Activated naive CD8-positive, alpha-beta T cell treated with anti-CD3 and anti-CD28 coated beads for 36 hours (primary cell): ENCODE measurements around the gene HCN3. TPM values are rescaled to one million over a fixed set of nuclear protein-coding genes. Genes with fewer than 3 reads are reported as not detected.
"Not testable (repeated sequence)": the region's sequence is repeated elsewhere in the genome, so short reads cannot be mapped to it uniquely, and the experiment has no call there.

Experiments used
- DNase-seq: peaks from one replicate; pipeline ENCODE4 v3.0.0; 2021
- H3K27ac Mint-ChIP-seq: one replicate; pipeline ENCODE4 v1.8.0; 2022; ENCODE audit warnings: mild to moderate bottlenecking, moderate library complexity, mixed read lengths
- H3K27me3 Mint-ChIP-seq: one replicate; pipeline ENCODE4 v1.8.0; 2022; ENCODE audit warnings: mild to moderate bottlenecking, mixed read lengths
- H3K36me3 Mint-ChIP-seq: one replicate; pipeline ENCODE4 v1.8.0; 2021; ENCODE audit warnings: mild to moderate bottlenecking, mixed read lengths
- H3K4me1 Mint-ChIP-seq: one replicate; pipeline ENCODE4 v1.8.0; 2021; ENCODE audit warnings: mixed read lengths
- H3K4me3 Mint-ChIP-seq: one replicate; pipeline ENCODE4 v1.8.0; 2022; ENCODE audit warnings: mild to moderate bottlenecking, moderate library complexity, mixed read lengths
- H3K9me3 Mint-ChIP-seq: one replicate; pipeline ENCODE4 v1.8.0; 2022; ENCODE audit warnings: mixed read lengths
- total RNA-seq, 2 experiments: library from RNA; stranded (reverse); gene quantifications; one replicate each; pipeline ENCODE4 v1.2.3, GENCODE V29; 2021

The HCN3 gene
- total RNA-seq, 2 experiments from 2014 or later = 1.5 to 1.6 TPM

DNA sequence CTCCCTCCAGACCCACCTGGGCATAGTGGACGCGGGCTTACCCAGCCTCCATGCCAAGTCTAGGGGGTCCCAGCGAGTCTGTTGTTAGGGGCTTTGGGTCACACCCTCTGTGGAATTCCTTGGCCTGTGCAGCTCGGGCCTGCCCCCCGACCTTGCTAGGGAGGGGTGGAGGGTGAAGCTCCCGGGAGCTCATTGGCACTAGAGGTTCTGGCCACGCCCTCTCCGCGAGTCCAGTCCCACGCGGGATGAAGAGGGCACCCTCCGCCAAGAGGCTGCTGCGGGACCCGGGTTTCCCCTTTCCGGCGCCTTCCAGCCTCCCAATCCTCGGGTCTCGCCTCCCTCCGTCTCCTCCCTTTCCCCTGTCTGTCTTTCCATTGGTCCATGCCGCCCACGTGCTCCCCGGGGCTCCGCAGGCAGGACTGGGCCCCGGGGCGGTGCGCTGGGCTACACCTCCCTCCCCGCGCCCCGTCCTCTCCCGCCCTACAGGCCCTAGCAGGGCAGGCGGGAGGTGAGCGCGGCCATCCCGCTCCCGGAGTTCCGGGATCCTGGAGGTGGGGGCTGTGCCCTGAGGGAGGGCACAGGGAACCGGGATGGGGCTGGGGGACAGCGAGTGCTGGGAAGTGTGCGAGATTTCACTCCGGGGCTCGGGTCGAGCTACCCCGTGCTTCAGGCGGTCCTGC is 46.9 kb downstream of the HCN3 start:
- peaks cover 27% of the 10 kb centered on the region for H3K4me1 Mint-ChIP-seq
- no peaks in the 10 kb centered on the region for H3K9me3 Mint-ChIP-seq
- no peaks in the 10 kb centered on the region for H3K27me3 Mint-ChIP-seq
- peak overlapping the region; percentile 74 for H3K27ac Mint-ChIP-seq
- peak overlapping the region; percentile 83 for H3K4me3 Mint-ChIP-seq
- H3K36me3 Mint-ChIP-seq = peaks cover 20% of the 10 kb centered on the region
- DNase-seq = peak; percentile 94

DNA sequence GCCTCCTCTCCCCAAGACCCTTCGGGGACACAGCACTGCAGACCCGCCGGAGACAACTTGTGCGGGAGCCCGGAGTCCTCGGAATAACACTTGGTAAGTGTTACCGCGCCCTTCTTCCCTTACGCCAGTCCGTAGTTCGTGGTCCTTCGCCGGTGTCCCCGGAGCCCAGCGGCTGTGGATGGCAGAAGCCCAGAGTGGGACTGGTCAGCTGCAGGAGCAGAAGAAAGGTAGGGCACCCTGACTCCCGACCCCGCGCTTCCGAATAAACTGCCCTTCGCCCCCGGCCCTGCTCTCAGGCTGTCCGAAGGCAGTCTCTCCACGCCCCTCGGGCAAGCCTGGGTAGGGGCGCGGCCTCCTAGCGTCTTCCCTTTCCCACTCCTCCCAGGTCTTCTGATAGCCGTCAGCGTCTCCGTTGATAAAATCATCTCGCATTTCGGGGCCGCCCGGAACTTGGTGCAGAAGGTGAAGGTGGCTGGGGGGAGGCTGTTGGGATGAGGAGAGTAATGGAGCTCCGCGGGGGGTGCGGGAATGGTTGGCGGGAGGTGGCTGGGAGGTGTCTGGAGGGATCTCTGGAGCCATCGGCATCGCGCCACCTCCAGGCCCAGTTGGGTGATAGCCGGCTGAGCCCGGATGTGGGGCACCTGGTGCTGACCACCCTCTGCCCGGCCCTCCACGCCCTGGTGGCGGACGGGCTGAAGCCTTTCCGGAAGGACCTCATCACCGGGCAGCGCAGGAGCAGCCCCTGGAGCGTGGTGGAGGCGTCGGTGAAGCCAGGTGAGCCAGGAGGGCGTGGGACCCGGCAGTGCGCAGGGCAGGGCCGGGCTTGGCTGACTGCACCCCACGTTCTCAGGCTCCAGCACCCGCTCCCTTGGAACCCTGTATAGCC is 47.7 kb downstream of the HCN3 start:
- H3K27ac Mint-ChIP-seq = no peak overlapping the region

DNA sequence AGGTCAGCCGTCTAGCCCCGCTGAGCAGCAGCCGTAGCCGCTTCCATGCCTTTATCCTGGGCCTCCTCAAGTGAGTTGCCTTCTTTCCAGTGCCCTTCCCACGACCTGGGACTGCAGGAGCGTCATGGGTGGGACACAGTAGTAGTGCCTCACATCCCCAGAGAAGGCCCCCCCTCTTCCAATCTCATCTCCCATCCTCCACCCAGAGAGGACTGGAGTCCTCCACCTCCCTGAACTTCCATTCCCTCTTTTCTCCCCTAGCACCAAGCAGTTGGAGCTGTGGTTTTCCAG is 48.3 kb downstream of the HCN3 start:
- no peaks in the 10 kb centered on the region for H3K27me3 Mint-ChIP-seq
- H3K36me3 Mint-ChIP-seq = peaks cover 9% of the 10 kb centered on the region
- no peaks in the 10 kb centered on the region for H3K9me3 Mint-ChIP-seq
- no peak overlapping the region for H3K27ac Mint-ChIP-seq
- no peak for DNase-seq
- H3K4me1 Mint-ChIP-seq = peaks cover 20% of the 10 kb centered on the region
- peak overlapping the region; percentile 57 for H3K4me3 Mint-ChIP-seq

More for the DNA sequence above, 47.7 kb downstream of the HCN3 start:
- no peaks in the 10 kb centered on the region for H3K9me3 Mint-ChIP-seq
- H3K4me3 Mint-ChIP-seq = peak overlapping the region; percentile 83
- H3K36me3 Mint-ChIP-seq = peaks cover 15% of the 10 kb centered on the region
- peak; percentile 35 for DNase-seq
- H3K4me1 Mint-ChIP-seq = peaks cover 26% of the 10 kb centered on the region
- no peaks in the 10 kb centered on the region for H3K27me3 Mint-ChIP-seq

DNA sequence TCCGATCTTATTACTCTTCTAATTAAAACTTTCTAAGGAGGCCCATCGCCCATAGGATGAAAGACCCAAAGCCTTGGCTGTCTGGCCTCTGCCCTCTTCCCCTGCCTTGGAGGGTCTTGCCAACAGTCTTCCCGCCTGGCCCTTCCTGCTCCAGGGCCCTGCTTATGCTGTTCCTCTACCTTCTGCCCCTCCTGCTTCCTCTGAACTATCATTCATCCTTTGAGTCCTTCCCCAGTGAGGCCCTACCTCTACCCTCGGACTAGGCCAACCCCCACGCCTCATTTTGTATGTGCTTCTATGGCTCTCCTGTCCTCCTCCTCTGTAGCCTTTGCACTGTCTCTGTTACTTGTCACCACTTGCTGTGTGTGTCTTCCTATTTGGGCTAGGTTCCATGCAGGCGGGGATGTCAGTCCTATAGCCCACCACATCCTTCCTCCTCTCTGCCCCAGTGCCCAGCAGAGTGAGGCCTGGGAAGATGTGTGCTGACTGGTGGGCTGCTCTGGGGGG is 48.8 kb downstream of the HCN3 start:
- no peaks in the 10 kb centered on the region for H3K9me3 Mint-ChIP-seq
- H3K27ac Mint-ChIP-seq = no peak overlapping the region
- no peak for DNase-seq

DNA sequence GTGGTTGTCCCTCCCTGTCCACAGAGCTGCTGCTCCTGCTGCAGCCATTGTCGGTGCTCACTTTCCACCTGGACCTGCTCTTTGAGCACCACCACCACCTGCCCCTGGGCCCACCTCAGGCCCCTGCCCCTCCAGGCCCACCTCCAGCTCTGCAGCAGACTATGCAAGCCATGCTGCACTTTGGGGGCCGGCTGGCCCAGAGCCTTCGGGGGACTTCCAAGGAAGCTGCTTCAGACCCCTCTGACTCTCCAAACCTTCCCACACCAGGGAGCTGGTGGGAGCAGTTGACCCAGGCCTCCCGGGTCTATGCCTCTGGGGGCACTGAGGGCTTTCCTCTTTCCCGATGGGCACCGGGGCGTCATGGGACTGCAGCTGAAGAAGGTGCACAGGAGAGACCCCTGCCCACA is 49.4 kb downstream of the HCN3 start:
- H3K36me3 Mint-ChIP-seq = peaks cover 17% of the 10 kb centered on the region
- peaks cover 13% of the 10 kb centered on the region for H3K4me1 Mint-ChIP-seq
- H3K4me3 Mint-ChIP-seq = no peak overlapping the region
- H3K9me3 Mint-ChIP-seq = no peaks in the 10 kb centered on the region
- H3K27me3 Mint-ChIP-seq = no peaks in the 10 kb centered on the region
- no peak for DNase-seq
- H3K27ac Mint-ChIP-seq = no peak overlapping the region

More for the DNA sequence above, 48.8 kb downstream of the HCN3 start:
- Mint-ChIP-seq H3K4me3 (peak overlapping the region; percentile 55), H3K36me3 (peaks cover 13% of the 10 kb centered on the region), H3K4me1 (peaks cover 17% of the 10 kb centered on the region), H3K27me3 (no peaks in the 10 kb centered on the region)

DNA sequence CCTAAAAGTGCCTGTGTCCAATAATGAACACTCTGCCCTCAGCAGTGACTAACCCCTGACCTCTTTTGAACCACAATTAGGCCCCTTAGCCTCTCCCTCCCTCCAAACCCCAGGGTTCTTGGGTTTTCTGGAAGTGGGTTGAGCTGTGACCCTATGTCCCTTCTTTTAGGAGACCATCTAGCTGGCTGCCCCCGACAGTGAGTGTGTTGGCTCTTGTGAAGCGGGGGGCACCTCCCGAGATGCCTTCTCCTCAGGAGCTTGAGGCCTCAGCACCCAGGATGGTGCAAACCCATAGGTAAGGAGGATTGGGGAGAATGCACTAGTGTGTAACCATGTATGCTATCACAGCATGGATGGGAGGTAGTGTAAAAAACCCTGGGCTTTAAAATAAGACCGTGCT is 50.7 kb downstream of the HCN3 start:
- no peak for DNase-seq
- Mint-ChIP-seq H3K9me3 (no peaks in the 10 kb centered on the region), H3K27me3 (no peaks in the 10 kb centered on the region), H3K4me1 (peaks cover 9% of the 10 kb centered on the region), H3K4me3 (no peak overlapping the region), H3K36me3 (peaks cover 17% of the 10 kb centered on the region), H3K27ac (peak overlapping the region; percentile 29)

DNA sequence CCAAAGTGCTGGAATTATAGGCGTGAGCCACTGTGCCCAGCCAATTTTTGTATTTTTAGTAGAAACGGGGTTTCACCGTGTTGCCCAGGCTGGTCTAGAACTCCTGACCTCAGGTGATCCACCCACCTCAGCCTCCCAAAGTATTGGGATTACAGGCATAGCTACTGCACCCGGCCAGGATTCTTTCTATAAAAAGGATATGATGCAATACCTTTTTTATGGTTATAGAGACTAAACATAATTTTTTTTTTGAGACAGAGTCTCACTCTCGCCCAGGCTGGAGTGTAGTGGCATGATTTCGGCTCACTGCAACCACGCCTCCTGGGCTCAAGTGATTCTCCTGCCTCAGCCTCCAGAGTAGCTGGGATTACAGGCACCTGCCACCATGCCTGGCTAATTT is 51.6 kb downstream of the HCN3 start:
- H3K4me1 Mint-ChIP-seq, H3K9me3 Mint-ChIP-seq, DNase-seq, H3K4me3 Mint-ChIP-seq, H3K27me3 Mint-ChIP-seq: not testable (repeated sequence)
- peaks cover 21% of the 10 kb centered on the region for H3K36me3 Mint-ChIP-seq
- H3K27ac Mint-ChIP-seq = peak overlapping the region; percentile 56

DNA sequence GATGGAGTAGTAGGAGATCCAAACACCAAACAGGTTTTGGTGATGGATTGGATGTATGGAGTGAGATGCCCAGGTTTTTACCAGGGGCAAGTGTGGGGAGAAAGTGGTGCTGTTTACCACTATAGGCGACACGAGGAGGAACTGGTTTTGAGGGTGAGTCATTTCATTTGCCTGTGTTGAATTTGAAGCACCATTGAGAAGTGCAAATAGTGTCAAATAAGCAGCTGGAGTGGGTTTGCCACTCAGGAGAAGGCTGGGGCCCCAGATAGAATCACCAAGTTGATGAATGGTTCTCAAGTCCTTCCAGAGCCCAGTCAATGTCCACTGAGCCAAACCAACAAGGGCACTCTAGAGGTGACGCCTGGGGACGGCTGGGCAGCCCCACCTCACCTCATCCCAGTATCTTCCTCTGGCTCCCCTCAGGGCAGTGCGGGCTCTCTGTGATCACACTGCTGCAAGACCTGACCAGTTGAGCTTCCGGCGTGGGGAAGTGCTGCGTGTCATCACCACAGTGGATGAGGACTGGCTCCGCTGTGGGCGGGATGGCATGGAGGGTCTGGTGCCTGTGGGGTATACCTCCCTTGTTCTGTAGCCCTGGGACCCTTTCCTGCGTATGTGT is 52.8 kb downstream of the HCN3 start:
- peaks cover 8% of the 10 kb centered on the region for H3K4me1 Mint-ChIP-seq
- no peaks in the 10 kb centered on the region for H3K9me3 Mint-ChIP-seq
- no peaks in the 10 kb centered on the region for H3K27me3 Mint-ChIP-seq
- H3K4me3 Mint-ChIP-seq = no peak overlapping the region
- H3K27ac Mint-ChIP-seq = peak overlapping the region; percentile 13
- no peak for DNase-seq
- peaks cover 21% of the 10 kb centered on the region for H3K36me3 Mint-ChIP-seq

DNA sequence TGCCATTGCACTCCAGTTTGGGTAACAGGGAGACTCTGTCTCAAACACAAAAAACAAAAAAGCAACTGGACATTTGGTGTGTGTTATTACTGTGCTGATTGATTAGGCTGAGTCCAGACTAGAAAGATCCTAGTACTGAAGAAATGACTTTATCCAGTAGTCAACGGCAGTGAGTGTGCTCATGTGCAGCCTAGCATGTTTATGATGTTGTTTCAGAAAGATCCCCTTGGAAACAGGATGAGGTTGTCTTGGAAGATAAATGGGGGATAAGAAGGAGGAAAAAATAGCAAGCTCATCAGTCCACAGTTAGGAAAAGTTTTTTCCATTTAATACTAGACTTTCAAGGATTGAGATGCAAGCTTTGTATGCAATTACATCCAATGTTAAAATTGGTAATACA is 57.7 kb downstream of the HCN3 start:
- H3K27me3 Mint-ChIP-seq = no peaks in the 10 kb centered on the region

More for the DNA sequence above, 57.7 kb downstream of the HCN3 start:
- Mint-ChIP-seq H3K4me1 (peaks cover 7% of the 10 kb centered on the region), H3K27ac (no peak overlapping the region), H3K36me3 (peaks cover 20% of the 10 kb centered on the region), H3K9me3 (no peaks in the 10 kb centered on the region), H3K4me3 (no peak overlapping the region)
- DNase-seq = no peak

Other genes with a start within 250 kb of the HCN3 start
- gene DCST2, start 243.7 kb upstream of the HCN3 start, total RNA-seq = under 1 TPM; 0.20 to 0.31 TPM
- gene DCST1, start 243.6 kb upstream of the HCN3 start, total RNA-seq = not detected
- 10 to 100 TPM; 31.6 to 32.5 TPM for gene ADAM15, start 226.1 kb upstream of the HCN3 start, total RNA-seq
- 1 to 10 TPM; 2.1 to 2.5 TPM for gene EFNA4, start 213.7 kb upstream of the HCN3 start, total RNA-seq
- gene EFNA3, start 198.6 kb upstream of the HCN3 start, total RNA-seq = 1 to 10 TPM; 4.5 to 4.6 TPM
- gene EFNA1, start 149.6 kb upstream of the HCN3 start, total RNA-seq = under 1 TPM; 0.49 to 0.74 TPM
- 10 to 100 TPM; 50.6 to 51.3 TPM for gene SLC50A1, start 141.6 kb upstream of the HCN3 start, total RNA-seq
- gene DPM3, start 136.9 kb upstream of the HCN3 start, total RNA-seq = 10 to 100 TPM; 26.8 to 29.2 TPM
- gene KRTCAP2, start 104.2 kb upstream of the HCN3 start, total RNA-seq = 100 to 1,000 TPM; 135 to 145 TPM
- 1 to 10 TPM; 4.6 to 4.9 TPM for gene TRIM46, start 103.6 kb upstream of the HCN3 start, total RNA-seq
- 1 to 10 TPM; 7.4 to 9.3 TPM for gene THBS3, start 69.6 kb upstream of the HCN3 start, total RNA-seq
- gene MTX1, start 68.8 kb upstream of the HCN3 start, total RNA-seq = 10 to 100 TPM; 68.0 to 72.5 TPM
- gene ENTREP3, start 22.0 kb upstream of the HCN3 start, total RNA-seq = 10 to 100 TPM; 46.6 to 49.7 TPM
- 100 to 1,000 TPM; 108 to 117 TPM for gene SCAMP3, start 15.1 kb upstream of the HCN3 start, total RNA-seq
- 10 to 100 TPM; 61.4 to 65.9 TPM for gene CLK2, start 4.0 kb upstream of the HCN3 start, total RNA-seq
- not detected for gene PKLR, start 24.0 kb downstream of the HCN3 start, total RNA-seq
- gene FDPS, start 31.4 kb downstream of the HCN3 start, total RNA-seq = 100 to 1,000 TPM; 256 to 264 TPM
- 10 to 100 TPM; 23.7 to 24.2 TPM for gene RUSC1, start 43.4 kb downstream of the HCN3 start, total RNA-seq